ENCODE results near the gene ITPR3. TPM values are rescaled to one million over a fixed set of nuclear protein-coding genes. Genes with fewer than 3 reads are reported as not detected.

The ITPR3 gene
- total and polyA plus RNA-seq, 10 donors: 9.9 to 95.6 (median 62.1) TPM

DNA sequence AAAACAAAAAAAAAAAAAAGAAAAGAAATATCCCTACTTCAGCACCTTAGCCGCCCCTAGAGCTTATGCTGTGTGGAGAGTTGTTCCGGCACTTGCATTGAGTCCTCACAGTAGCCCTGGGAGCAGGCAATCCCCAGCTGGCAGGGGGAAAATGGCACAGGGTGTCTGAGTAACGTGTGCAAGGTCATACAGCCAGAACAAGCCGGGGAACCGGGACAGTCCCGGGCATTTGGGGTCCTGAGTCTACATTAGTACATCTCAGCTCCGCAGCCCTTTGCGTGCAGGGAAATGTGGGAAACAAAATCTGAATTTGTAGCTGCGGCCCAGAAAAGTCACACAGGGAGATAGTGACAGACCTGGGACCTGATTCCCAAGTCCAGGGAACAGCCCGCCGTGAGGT, 44.5 kb upstream of the ITPR3 start:
- Histone ChIP-seq H3K27ac (peak overlapping the region; percentile 42 to 97 (median 92)), H3K4me3 (peak overlapping the region in 1 of 8 donors; percentile 96), H3K27me3 (replicated peaks in 1 of 7) (no peaks in the 10 kb centered on the region), H3K36me3 (peaks cover 0 to 66% (median 40%) of the 10 kb centered on the region in 6 donors), H3K4me1 (peaks cover 22 to 69% (median 51%) of the 10 kb centered on the region in 6 donors), H3K9me3 (no peaks in the 10 kb centered on the region)
- DNase-seq: no peak
- TF ChIP-seq, protein P1, sequence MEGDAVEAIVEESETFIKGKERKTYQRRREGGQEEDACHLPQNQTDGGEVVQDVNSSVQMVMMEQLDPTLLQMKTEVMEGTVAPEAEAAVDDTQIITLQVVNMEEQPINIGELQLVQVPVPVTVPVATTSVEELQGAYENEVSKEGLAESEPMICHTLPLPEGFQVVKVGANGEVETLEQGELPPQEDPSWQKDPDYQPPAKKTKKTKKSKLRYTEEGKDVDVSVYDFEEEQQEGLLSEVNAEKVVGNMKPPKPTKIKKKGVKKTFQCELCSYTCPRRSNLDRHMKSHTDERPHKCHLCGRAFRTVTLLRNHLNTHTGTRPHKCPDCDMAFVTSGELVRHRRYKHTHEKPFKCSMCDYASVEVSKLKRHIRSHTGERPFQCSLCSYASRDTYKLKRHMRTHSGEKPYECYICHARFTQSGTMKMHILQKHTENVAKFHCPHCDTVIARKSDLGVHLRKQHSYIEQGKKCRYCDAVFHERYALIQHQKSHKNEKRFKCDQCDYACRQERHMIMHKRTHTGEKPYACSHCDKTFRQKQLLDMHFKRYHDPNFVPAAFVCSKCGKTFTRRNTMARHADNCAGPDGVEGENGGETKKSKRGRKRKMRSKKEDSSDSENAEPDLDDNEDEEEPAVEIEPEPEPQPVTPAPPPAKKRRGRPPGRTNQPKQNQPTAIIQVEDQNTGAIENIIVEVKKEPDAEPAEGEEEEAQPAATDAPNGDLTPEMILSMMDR (IDR thresholded peaks at IDR 0.05 in 8 of 11, conservative IDR thresholded peaks at IDR 0.05 in 3 of 11): no peak
- no peak for TF ChIP-seq POLR2A (IDR thresholded peaks at IDR 0.05)
- TF ChIP-seq POLR2AphosphoS5 (IDR thresholded peaks at IDR 0.05): no peak
- WGBS, 5 donors: 73 to 82% (median 77%) methylated on average over 11 of the region's 11 CpGs
- intact Hi-C loops (cut with DNase I; ENCODE audit: low total_unique reads): loop anchor here (10.0 kb wide), 1 partner anchor 142 kb away; no protein-coding TSS in a partner anchor

DNA sequence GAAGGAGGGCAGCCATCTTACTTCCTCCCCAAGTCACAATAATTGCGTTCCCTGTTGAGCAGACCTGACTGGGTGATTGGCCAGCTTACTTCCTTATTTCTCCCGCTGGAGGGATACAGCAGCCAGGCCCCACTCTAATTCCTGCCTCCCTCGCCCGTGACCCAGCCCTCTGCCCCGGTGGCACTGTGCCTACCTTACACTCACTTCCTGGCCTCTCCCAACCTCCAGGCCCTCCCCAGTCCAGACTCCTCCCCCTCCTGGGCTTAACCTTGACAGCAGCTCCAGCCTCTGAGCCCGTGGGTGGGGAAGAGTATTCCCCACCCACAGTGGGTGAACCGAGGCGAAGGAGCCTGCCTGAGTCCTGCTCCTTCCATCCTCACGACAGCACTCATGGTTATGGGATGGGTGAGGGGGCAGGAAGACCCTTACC, 44.0 kb upstream of the ITPR3 start:
- Histone ChIP-seq H3K4me3 (peak overlapping the region in 3 of 8 donors; percentile 89 to 96 (median 96)), H3K9me3 (no peaks in the 10 kb centered on the region), H3K36me3 (peaks cover 0 to 62% (median 40%) of the 10 kb centered on the region in 6 donors), H3K27ac (peak overlapping the region; percentile 74 to 97 (median 92)), H3K4me1 (peaks cover 18 to 64% (median 46%) of the 10 kb centered on the region in 6 donors), H3K27me3 (replicated peaks in 1 of 7) (no peaks in the 10 kb centered on the region)
- intact Hi-C loops (cut with DNase I; ENCODE audit: low total_unique reads): loop anchor here (10.0 kb wide), 1 partner anchor 142 kb away; no protein-coding TSS in a partner anchor
- WGBS, 5 donors: 19 to 38% (median 23%) methylated on average over 7 to 9 of the region's 9 CpGs
- DNase-seq: peak; percentile 90
- TF ChIP-seq, protein P1 (IDR thresholded peaks at IDR 0.05 in 8 of 11, conservative IDR thresholded peaks at IDR 0.05 in 3 of 11): peak in 2 of 11 experiments; percentile 7 to 10
- TF ChIP-seq POLR2AphosphoS5 (IDR thresholded peaks at IDR 0.05): peak; percentile 68 to 83 (median 71)
- TF ChIP-seq POLR2A (IDR thresholded peaks at IDR 0.05): no peak

DNA sequence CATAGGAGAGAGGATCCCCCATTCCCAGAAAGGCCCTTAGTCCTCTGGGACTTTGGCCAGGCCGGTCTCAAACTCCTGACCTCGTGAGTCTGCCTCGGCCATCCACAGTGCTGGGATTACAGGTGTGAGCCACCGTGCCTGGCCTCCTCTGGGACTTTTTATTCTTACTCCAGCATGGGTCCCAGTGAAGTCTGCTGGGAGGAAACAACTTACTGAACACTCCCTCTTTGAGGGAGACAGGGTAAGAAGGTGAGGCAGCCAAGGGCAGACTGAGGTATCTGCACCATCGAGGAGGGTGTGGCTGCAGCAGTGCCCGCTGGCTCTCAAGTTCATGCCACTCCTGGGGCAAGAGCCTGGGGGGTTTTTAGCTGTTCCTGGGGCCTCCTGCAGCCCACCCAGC, 43.4 kb upstream of the ITPR3 start:
- Histone ChIP-seq H3K4me1 (peaks cover 15 to 61% (median 44%) of the 10 kb centered on the region in 6 donors), H3K27ac (peak overlapping the region; percentile 74 to 97 (median 92)), H3K4me3 (peak overlapping the region in 7 of 8 donors; percentile 79 to 96 (median 91)), H3K36me3 (peaks cover 0 to 56% (median 40%) of the 10 kb centered on the region in 6 donors), H3K9me3 (no peaks in the 10 kb centered on the region), H3K27me3 (replicated peaks in 1 of 7) (no peaks in the 10 kb centered on the region)
- no peak for TF ChIP-seq POLR2A (IDR thresholded peaks at IDR 0.05)
- TF ChIP-seq, protein P1 (IDR thresholded peaks at IDR 0.05 in 8 of 11, conservative IDR thresholded peaks at IDR 0.05 in 3 of 11): no peak
- no peak for TF ChIP-seq POLR2AphosphoS5 (IDR thresholded peaks at IDR 0.05)
- DNase-seq: peak; percentile 75
- 74 to 86% (median 77%) methylated on average over 4 to 6 of the region's 6 CpGs for WGBS, 5 donors
- intact Hi-C loops (cut with DNase I; ENCODE audit: low total_unique reads): loop anchor here (10.0 kb wide), 1 partner anchor 143 kb away; no protein-coding TSS in a partner anchor

DNA sequence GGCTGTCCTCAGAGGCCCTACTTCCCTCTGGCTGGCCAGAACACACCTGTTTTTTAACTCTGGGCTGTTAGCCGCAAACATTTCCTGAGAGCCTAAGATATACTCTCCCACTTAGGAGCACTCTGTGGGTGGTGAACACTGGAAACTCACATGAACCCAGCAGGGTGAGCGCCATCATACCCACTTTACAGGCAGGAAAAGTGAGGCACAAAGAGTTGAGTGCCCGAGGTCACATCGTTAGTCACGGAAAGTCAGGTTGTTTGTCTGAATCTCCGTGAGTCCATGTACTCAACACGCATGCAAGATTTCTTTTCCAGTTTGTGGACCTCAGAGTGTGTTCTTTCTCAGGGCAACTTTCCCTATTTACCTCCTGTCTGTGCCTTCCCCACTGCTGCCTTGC, 43.0 kb upstream of the ITPR3 start:
- H3K36me3 ChIP-seq: peaks cover 0 to 51% (median 40%) of the 10 kb centered on the region in 6 donors
- peak overlapping the region; percentile 74 to 97 (median 92) for H3K27ac ChIP-seq
- no peaks in the 10 kb centered on the region for H3K27me3 ChIP-seq (replicated peaks in 1 of 7)
- TF ChIP-seq, protein P1 (IDR thresholded peaks at IDR 0.05 in 8 of 11, conservative IDR thresholded peaks at IDR 0.05 in 3 of 11): no peak
- TF ChIP-seq POLR2AphosphoS5 (IDR thresholded peaks at IDR 0.05) (no peak), POLR2A (IDR thresholded peaks at IDR 0.05) (no peak)
- H3K4me3 ChIP-seq: peak overlapping the region; percentile 79 to 96 (median 92)
- H3K9me3 ChIP-seq: no peaks in the 10 kb centered on the region
- peaks cover 15 to 61% (median 44%) of the 10 kb centered on the region in 6 donors for H3K4me1 ChIP-seq
- DNase-seq: no peak
- WGBS, 5 donors: 63 to 76% (median 67%) methylated on average over 7 of the region's 7 CpGs
- intact Hi-C loops (cut with DNase I; ENCODE audit: low total_unique reads): loop anchor here (10.0 kb wide), 1 partner anchor 143 kb away; no protein-coding TSS in a partner anchor

All from spleen (tissue), 11 donors.